Naive B cell (primary cell): ENCODE results near the gene CLCN2. TPM values are rescaled to one million over a fixed set of nuclear protein-coding genes. Genes with fewer than 3 reads are reported as not detected.

Experiments
- polyA plus RNA-seq, 6 donors: library from polyadenylated mRNA; unstranded; fragments of 300-500 nt; fragmentation: Illumina TruSeq; gene quantifications; one replicate each; pipeline ENCODE4 v1.2.3, GENCODE V29; 2021; ENCODE audit warnings: low read depth in 6 of 6

The CLCN2 gene
- polyA plus RNA-seq, 6 donors from 2014 or later = 0.35 to 1.8 (median 1.3) TPM; not detected in 2

Other genes with a start within 250 kb of the CLCN2 start
- 10 to 100 TPM; 31.5 to 54.4 (median 37.7) TPM for gene EIF2B5, start 226.2 kb downstream of the CLCN2 start, polyA plus RNA-seq
- 10 to 100 TPM in 4 of 6 donors, 1 to 10 TPM in 2; 4.6 to 17.3 (median 12.1) TPM for gene DVL3, start 206.2 kb downstream of the CLCN2 start, polyA plus RNA-seq
- 100 to 1,000 TPM; 214 to 318 (median 245) TPM for gene AP2M1, start 186.8 kb downstream of the CLCN2 start, polyA plus RNA-seq
- gene ABCF3, start 175.4 kb downstream of the CLCN2 start, polyA plus RNA-seq = 10 to 100 TPM; 24.6 to 45.7 (median 30.0) TPM
- gene VWA5B2, start 132.0 kb downstream of the CLCN2 start, polyA plus RNA-seq = not detected
- 10 to 100 TPM; 33.9 to 57.3 (median 39.1) TPM for gene ALG3, start 112.6 kb downstream of the CLCN2 start, polyA plus RNA-seq
- gene EEF1AKMT4, start 111.9 kb downstream of the CLCN2 start, polyA plus RNA-seq = 1 to 10 TPM; 2.1 to 4.3 (median 2.4) TPM
- not detected for gene CAMK2N2, start 100.1 kb downstream of the CLCN2 start, polyA plus RNA-seq
- not detected for gene ECE2, start 85.6 kb downstream of the CLCN2 start, polyA plus RNA-seq
- gene PSMD2, start 62.4 kb downstream of the CLCN2 start, polyA plus RNA-seq = 100 to 1,000 TPM; 144 to 190 (median 160) TPM
- gene EIF4G1, start 47.0 kb downstream of the CLCN2 start, polyA plus RNA-seq = 10 to 100 TPM in 5 of 6 donors, 1 to 10 TPM in 1; 6.4 to 30.0 (median 14.1) TPM
- 1 to 10 TPM; 3.6 to 8.5 (median 4.1) TPM for gene FAM131A, start 24.0 kb downstream of the CLCN2 start, polyA plus RNA-seq
- 10 to 100 TPM; 34.4 to 61.0 (median 49.1) TPM for gene POLR2H, start 105 bp upstream of the CLCN2 start, polyA plus RNA-seq
- gene THPO, start 16.6 kb upstream of the CLCN2 start, polyA plus RNA-seq = not detected
- gene CHRD, start 18.4 kb upstream of the CLCN2 start, polyA plus RNA-seq = not detected
- not detected for gene EPHB3, start 200.2 kb upstream of the CLCN2 start, polyA plus RNA-seq